NCI-H2107 (cell line): ENCODE results near the gene STK32C.
"Not testable (repeated sequence)": the region's sequence is repeated elsewhere in the genome, so short reads cannot be mapped to it uniquely, and the experiment has no call there.

Experiments
- DNase-seq: peaks from one replicate; lab custom pipeline; 2025; lab: John Stamatoyannopoulos, UW

Gene STK32C

GRCh38 chr10:132317477-132317876 is 9.7 kb upstream of the STK32C start:
- not testable (repeated sequence) for DNase-seq

- DNase-seq = no peak
These were observed 8.4 kb upstream of the STK32C start for GRCh38 chr10:132316133-132316532.

- not testable (repeated sequence) for DNase-seq
These were observed 7.1 kb upstream of the STK32C start for GRCh38 chr10:132314881-132315280.

GRCh38 chr10:132314336-132314735 is 6.6 kb upstream of the STK32C start:
- DNase-seq = no peak

GRCh38 chr10:132313865-132314264 is 6.1 kb upstream of the STK32C start:
- no peak for DNase-seq

- no peak for DNase-seq
These were observed 5.6 kb upstream of the STK32C start for GRCh38 chr10:132313305-132313704.

GRCh38 chr10:132311338-132311939 is 3.7 kb upstream of the STK32C start:
- DNase-seq = no peak

- DNase-seq = no peak
These were observed 3.1 kb upstream of the STK32C start for GRCh38 chr10:132310701-132311337.

- DNase-seq = no peak
These were observed 2.3 kb upstream of the STK32C start for GRCh38 chr10:132309879-132310591.

GRCh38 chr10:132309471-132309865 is 1.7 kb upstream of the STK32C start:
- DNase-seq = no peak

- no peak for DNase-seq
These were observed 1.1 kb upstream of the STK32C start for GRCh38 chr10:132308587-132309470.

GRCh38 chr10:132306864-132307751 is 642 bp downstream of the STK32C start:
- no peak for DNase-seq

GRCh38 chr10:132306343-132306685 is 1.4 kb downstream of the STK32C start:
- no peak for DNase-seq

GRCh38 chr10:132305654-132306342 is 2.0 kb downstream of the STK32C start:
- DNase-seq = no peak

GRCh38 chr10:132304756-132305509 is 2.8 kb downstream of the STK32C start:
- DNase-seq = no peak

- no peak for DNase-seq
These were observed 4.2 kb downstream of the STK32C start for GRCh38 chr10:132303361-132304115.

GRCh38 chr10:132302421-132303310 is 5.1 kb downstream of the STK32C start:
- no peak for DNase-seq
